Measurements from ENCODE around the gene C6orf47. TPM values are rescaled to one million over a fixed set of nuclear protein-coding genes. Genes with fewer than 3 reads are reported as not detected.

The C6orf47 gene
- polyA plus RNA-seq, 12 donors = 10.9 to 15.8 (median 12.5) TPM; not detected in 1

DNA sequence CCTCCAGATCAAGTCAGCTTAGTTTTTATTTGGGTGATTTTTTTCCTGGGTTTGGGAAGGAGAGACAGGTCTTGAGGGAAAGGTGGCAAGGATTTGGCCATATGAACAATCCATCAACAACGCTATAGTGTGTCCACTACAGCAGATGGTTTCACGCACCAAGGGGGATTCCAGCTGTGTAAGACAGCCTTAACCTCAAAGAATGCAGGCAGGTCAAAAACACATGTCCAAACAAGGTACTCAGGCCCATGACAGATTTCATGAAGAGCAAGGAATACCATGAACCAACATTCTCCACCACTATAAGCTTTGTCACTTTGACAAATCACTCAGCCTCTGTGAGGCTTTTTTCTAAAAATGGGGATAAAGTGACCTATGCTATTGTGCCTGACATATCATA is 43.6 kb downstream of the C6orf47 start:
- DNase-seq = no peak

DNA sequence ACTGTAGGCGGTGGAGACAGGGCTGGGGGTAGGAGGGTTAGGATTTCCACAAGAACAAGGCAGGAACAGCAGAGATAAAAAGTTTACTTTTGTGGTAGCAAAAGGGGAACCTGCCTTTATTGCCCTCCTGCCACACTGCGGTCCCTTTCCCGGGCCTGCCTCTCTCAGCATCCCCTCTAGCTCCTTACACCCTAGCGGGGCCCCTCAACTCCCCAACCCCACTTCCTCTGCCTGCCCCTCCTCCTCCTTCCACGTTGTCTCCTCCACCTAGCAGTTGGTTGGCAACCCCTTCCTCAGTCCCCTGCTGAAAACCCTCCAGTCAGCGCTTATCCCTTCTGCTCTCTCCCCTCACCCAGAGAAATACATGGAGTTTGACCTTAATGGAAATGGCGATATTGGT is 44.8 kb downstream of the C6orf47 start:
- no peak for DNase-seq

DNA sequence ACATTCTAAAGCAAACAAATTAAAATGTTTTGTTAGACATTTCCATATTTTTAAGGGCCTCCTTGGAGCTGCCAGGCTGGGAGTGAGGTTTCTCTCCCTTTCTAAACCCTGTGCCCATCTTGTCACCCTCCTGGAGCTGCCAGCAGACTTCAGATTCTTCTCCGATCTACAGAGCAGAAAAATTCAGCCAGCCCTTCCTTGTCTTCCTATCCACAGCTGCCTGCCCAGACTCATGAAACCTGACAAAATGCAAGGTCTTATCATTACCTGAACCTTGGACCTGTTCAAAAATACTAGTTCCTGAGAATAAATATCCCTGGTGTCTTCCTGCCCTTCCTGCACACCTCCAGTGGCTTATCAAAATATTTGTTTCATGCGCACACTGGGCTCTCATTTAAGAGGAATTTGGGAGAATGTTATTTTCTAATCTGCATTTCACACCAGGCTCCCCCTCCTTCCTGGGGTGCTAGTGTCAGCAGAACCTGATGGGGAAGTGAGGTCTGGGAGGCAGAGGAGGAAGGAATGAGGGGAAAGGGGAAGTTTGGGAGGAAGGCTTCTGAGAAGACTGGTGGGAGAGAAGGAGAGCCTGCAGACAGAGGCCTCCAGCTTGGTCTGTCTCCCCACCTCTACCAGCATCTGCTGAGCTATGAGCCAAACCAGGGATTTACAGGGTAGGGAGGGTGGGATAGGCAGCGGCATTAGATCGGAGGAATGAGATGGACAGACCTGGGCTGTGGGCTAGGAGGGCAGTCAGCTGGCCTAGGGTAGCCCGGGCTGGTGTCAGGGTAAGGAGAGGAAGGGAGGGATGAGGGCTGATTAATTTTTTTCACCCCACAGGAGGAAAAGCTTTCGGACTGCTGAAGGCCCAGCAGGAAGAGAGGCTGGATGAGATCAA is 45.6 kb downstream of the C6orf47 start, which contains the start of gene AIF1:
Gene AIF1 (plus strand): TSS at position 551 of the 895 bp plus-strand sequence. CDS start 96 bp downstream, at position 647.
- DNase-seq = no peak

DNA sequence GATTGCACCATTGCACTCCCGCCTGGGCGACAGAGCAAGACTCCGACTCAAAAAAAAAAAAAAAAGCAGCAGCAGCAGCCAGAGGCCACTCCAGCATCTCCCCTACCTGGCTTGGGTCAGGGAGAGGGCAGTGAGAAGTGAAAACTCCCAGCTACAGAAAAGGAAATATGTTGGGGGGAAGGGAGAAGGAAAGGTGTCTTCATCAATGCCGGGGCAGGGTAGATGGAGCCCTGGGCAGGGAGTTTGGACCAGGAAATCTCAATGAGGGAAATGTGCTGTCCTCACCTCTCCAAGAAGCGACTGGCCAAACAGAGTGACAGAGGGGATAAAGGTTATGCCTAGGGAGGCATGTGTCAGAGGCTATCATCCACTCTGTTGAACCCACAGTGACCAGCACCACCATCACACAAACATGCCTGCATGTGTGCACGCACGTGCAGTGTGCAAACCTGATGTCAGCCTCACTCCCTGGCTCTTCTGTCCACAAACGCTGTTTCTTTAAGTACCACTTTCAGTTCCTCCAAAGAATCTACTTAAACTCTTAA is 46.4 kb downstream of the C6orf47 start:
- DNase-seq = no peak

DNA sequence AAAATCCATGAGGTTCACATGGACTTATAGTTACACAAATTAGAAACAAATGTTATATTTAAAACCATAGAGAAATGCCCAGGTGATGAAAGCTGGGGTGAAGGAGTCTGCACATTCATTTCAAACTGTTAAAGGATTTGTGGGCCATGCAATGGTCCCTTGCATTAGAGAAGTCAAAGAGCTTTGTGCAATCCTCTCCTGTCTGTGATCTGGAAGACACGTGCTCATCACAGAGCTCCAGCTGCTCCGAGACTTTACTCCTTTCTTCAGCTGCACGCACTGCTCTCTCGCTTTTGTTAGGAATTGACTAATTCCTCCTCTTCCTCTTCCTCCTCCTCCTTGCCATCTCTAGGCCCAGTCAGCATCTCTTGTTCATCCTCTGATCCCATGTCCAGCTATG is 49.6 kb downstream of the C6orf47 start:
- no peak for DNase-seq

DNA sequence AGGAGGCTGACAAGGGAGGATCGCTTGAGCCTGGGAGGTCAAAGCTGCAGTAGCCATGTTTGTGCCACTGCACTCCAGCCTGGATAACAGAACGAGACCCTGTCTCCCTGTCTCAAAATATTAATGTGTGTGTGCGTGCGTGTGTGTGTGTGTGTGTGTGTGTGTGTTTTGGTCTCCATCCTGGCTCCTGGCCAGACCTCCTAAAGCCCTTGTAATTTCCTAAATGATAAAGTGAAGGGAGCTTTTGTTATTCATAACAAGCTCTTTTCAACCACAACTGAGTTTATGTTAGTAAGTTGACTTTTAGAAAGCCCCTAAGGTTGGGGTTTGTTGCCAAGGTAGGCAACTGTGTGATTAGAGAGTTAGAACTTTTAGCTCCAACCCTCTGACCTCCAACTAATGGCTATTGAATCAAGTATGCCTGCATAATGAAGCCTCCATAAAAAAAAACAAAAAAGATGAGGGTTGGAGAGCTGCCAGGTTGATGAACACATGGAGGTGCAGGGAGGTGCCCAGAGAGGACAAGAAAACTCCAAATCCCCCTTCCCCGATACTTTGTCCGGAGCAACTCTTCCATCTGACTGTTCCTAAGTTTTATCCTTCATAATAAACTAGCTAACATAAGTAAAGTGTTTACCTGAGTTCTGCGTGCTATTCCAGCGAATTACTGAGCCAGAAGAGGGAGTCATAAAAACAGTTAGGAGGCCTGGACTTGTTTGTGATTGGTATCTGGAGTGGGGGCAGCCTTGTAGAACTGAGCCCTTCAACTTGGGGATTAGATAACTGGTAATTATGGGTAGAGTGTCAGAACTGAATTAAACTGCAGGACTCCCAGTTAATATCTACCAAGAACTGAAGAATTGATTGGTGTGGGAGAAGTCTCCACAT is 50.8 kb downstream of the C6orf47 start:
- no peak for DNase-seq

Other genes with a start within 250 kb of the C6orf47 start
- gene MICB, start 162.6 kb downstream of the C6orf47 start, polyA plus RNA-seq (ENCODE audit: insufficient read length in 12 of 12) = 1 to 10 TPM in 2 of 12 donors, under 1 TPM in 8, not detected in 2; 0.37 to 1.9 (median 0.78) TPM
- not detected for gene MCCD1, start 131.8 kb downstream of the C6orf47 start, polyA plus RNA-seq (ENCODE audit: insufficient read length in 12 of 12)
- gene DDX39B, start 118.8 kb downstream of the C6orf47 start, polyA plus RNA-seq (ENCODE audit: insufficient read length in 12 of 12) = 100 to 1,000 TPM in 11 of 12 donors, not detected in 1; 312 to 457 (median 352) TPM
- 1 to 10 TPM in 10 of 12 donors, not detected in 2; 3.3 to 6.6 (median 4.1) TPM for gene ATP6V1G2, start 114.2 kb downstream of the C6orf47 start, polyA plus RNA-seq (ENCODE audit: insufficient read length in 12 of 12)
- 10 to 100 TPM in 11 of 12 donors, not detected in 1; 11.4 to 23.7 (median 14.1) TPM for gene NFKBIL1, start 113.2 kb downstream of the C6orf47 start, polyA plus RNA-seq (ENCODE audit: insufficient read length in 12 of 12)
- gene LTA, start 88.5 kb downstream of the C6orf47 start, polyA plus RNA-seq (ENCODE audit: insufficient read length in 12 of 12) = 1 to 10 TPM in 1 of 12 donors, under 1 TPM in 5, not detected in 6; 0.13 to 2.6 (median 0.33) TPM
- gene TNF, start 85.2 kb downstream of the C6orf47 start, polyA plus RNA-seq (ENCODE audit: insufficient read length in 12 of 12) = 1 to 10 TPM in 1 of 12 donors, under 1 TPM in 8, not detected in 3; 0.11 to 1.5 (median 0.33) TPM
- gene LTB, start 78.4 kb downstream of the C6orf47 start, polyA plus RNA-seq (ENCODE audit: insufficient read length in 12 of 12) = 10 to 100 TPM in 1 of 12 donors, 1 to 10 TPM in 7, under 1 TPM in 2, not detected in 2; 0.57 to 23.4 (median 1.3) TPM
- gene LST1, start 74.5 kb downstream of the C6orf47 start, polyA plus RNA-seq (ENCODE audit: insufficient read length in 12 of 12) = 10 to 100 TPM in 2 of 12 donors, 1 to 10 TPM in 8, not detected in 2; 3.9 to 24.6 (median 5.9) TPM
- gene NCR3, start 67.8 kb downstream of the C6orf47 start, polyA plus RNA-seq (ENCODE audit: insufficient read length in 12 of 12) = under 1 TPM in 6 of 12 donors, not detected in 6; 0.22 to 0.63 (median 0.25) TPM
- gene AIF1, start 45.5 kb downstream of the C6orf47 start, polyA plus RNA-seq (ENCODE audit: insufficient read length in 12 of 12) = 10 to 100 TPM in 11 of 12 donors, not detected in 1; 12.8 to 39.9 (median 18.8) TPM
- 100 to 1,000 TPM; 104 to 352 (median 123) TPM for gene PRRC2A, start 40.1 kb downstream of the C6orf47 start, polyA plus RNA-seq (ENCODE audit: insufficient read length in 12 of 12)
- gene BAG6, start 8.1 kb downstream of the C6orf47 start, polyA plus RNA-seq (ENCODE audit: insufficient read length in 12 of 12) = 100 to 1,000 TPM in 11 of 12 donors, not detected in 1; 153 to 248 (median 195) TPM
- gene APOM, start 4.9 kb downstream of the C6orf47 start, polyA plus RNA-seq (ENCODE audit: insufficient read length in 12 of 12) = 1 to 10 TPM in 10 of 12 donors, not detected in 2; 3.4 to 9.7 (median 4.8) TPM
- gene GPANK1, start 4.2 kb upstream of the C6orf47 start, polyA plus RNA-seq (ENCODE audit: insufficient read length in 12 of 12) = 10 to 100 TPM in 11 of 12 donors, not detected in 1; 12.1 to 25.8 (median 13.5) TPM
- gene CSNK2B, start 5.3 kb upstream of the C6orf47 start, polyA plus RNA-seq (ENCODE audit: insufficient read length in 12 of 12) = 100 to 1,000 TPM in 11 of 12 donors, not detected in 1; 121 to 202 (median 144) TPM
- 10 to 100 TPM in 9 of 12 donors, 1 to 10 TPM in 2, not detected in 1; 6.1 to 27.9 (median 14.2) TPM for gene LY6G5B, start 9.2 kb upstream of the C6orf47 start, polyA plus RNA-seq (ENCODE audit: insufficient read length in 12 of 12)
- 1 to 10 TPM in 10 of 12 donors, not detected in 2; 1.2 to 6.4 (median 3.2) TPM for gene LY6G5C, start 20.3 kb upstream of the C6orf47 start, polyA plus RNA-seq (ENCODE audit: insufficient read length in 12 of 12)
- gene ABHD16A, start 42.5 kb upstream of the C6orf47 start, polyA plus RNA-seq (ENCODE audit: insufficient read length in 12 of 12) = 10 to 100 TPM in 11 of 12 donors, not detected in 1; 35.4 to 54.1 (median 43.1) TPM
- gene LY6G6F, start 46.1 kb upstream of the C6orf47 start, polyA plus RNA-seq (ENCODE audit: insufficient read length in 12 of 12) = under 1 TPM in 1 of 12 donors, not detected in 11; 0.27 TPM
- gene LY6G6D, start 54.6 kb upstream of the C6orf47 start, polyA plus RNA-seq (ENCODE audit: insufficient read length in 12 of 12) = 1 to 10 TPM in 1 of 12 donors, under 1 TPM in 5, not detected in 6; 0.50 to 1.1 (median 0.75) TPM
- gene LY6G6C, start 61.0 kb upstream of the C6orf47 start, polyA plus RNA-seq (ENCODE audit: insufficient read length in 12 of 12) = 1 to 10 TPM in 3 of 12 donors, under 1 TPM in 4, not detected in 5; 0.28 to 6.6 (median 0.63) TPM
- gene MPIG6B, start 62.6 kb upstream of the C6orf47 start, polyA plus RNA-seq (ENCODE audit: insufficient read length in 12 of 12) = 1 to 10 TPM in 2 of 12 donors, under 1 TPM in 8, not detected in 2; 0.49 to 1.7 (median 0.63) TPM
- 100 to 1,000 TPM in 8 of 12 donors, 10 to 100 TPM in 3, not detected in 1; 89.7 to 152 (median 108) TPM for gene DDAH2, start 68.5 kb upstream of the C6orf47 start, polyA plus RNA-seq (ENCODE audit: insufficient read length in 12 of 12)
- gene CLIC1, start 75.8 kb upstream of the C6orf47 start, polyA plus RNA-seq (ENCODE audit: insufficient read length in 12 of 12) = 100 to 1,000 TPM in 11 of 12 donors, not detected in 1; 100 to 194 (median 129) TPM
- 10 to 100 TPM in 6 of 12 donors, 1 to 10 TPM in 5, not detected in 1; 7.4 to 32.2 (median 13.8) TPM for gene MSH5, start 79.2 kb upstream of the C6orf47 start, polyA plus RNA-seq (ENCODE audit: insufficient read length in 12 of 12)
- gene SAPCD1, start 101.9 kb upstream of the C6orf47 start, polyA plus RNA-seq (ENCODE audit: insufficient read length in 12 of 12) = 10 to 100 TPM in 1 of 12 donors, 1 to 10 TPM in 9, not detected in 2; 1.6 to 10.7 (median 2.4) TPM
- 1 to 10 TPM in 10 of 12 donors, not detected in 2; 1.1 to 4.1 (median 2.1) TPM for gene VWA7, start 116.5 kb upstream of the C6orf47 start, polyA plus RNA-seq (ENCODE audit: insufficient read length in 12 of 12)
- gene VARS1, start 135.0 kb upstream of the C6orf47 start, polyA plus RNA-seq (ENCODE audit: insufficient read length in 12 of 12) = 10 to 100 TPM in 11 of 12 donors, not detected in 1; 38.6 to 60.8 (median 45.0) TPM
- 10 to 100 TPM in 11 of 12 donors, not detected in 1; 47.5 to 67.9 (median 58.6) TPM for gene LSM2, start 146.2 kb upstream of the C6orf47 start, polyA plus RNA-seq (ENCODE audit: insufficient read length in 12 of 12)
- gene HSPA1L, start 154.5 kb upstream of the C6orf47 start, polyA plus RNA-seq (ENCODE audit: insufficient read length in 12 of 12) = 1 to 10 TPM in 10 of 12 donors, not detected in 2; 3.6 to 5.5 (median 4.5) TPM
- 100 to 1,000 TPM in 1 of 12 donors, 10 to 100 TPM in 10, not detected in 1; 47.4 to 110 (median 62.3) TPM for gene HSPA1A, start 154.8 kb upstream of the C6orf47 start, polyA plus RNA-seq (ENCODE audit: insufficient read length in 12 of 12)
- gene HSPA1B, start 167.0 kb upstream of the C6orf47 start, polyA plus RNA-seq (ENCODE audit: insufficient read length in 12 of 12) = 1,000 to 10,000 TPM in 1 of 12 donors, 100 to 1,000 TPM in 2, 10 to 100 TPM in 9; 28.3 to 1,034 (median 49.7) TPM
- gene NEU1, start 202.0 kb upstream of the C6orf47 start, polyA plus RNA-seq (ENCODE audit: insufficient read length in 12 of 12) = 10 to 100 TPM in 11 of 12 donors, not detected in 1; 14.6 to 32.7 (median 16.0) TPM
- 10 to 100 TPM in 1 of 12 donors, under 1 TPM in 9, not detected in 2; 0.09 to 25.0 (median 0.23) TPM for gene SLC44A4, start 218.2 kb upstream of the C6orf47 start, polyA plus RNA-seq (ENCODE audit: insufficient read length in 12 of 12)
- 10 to 100 TPM in 11 of 12 donors, not detected in 1; 26.0 to 62.8 (median 31.4) TPM for gene EHMT2, start 236.9 kb upstream of the C6orf47 start, polyA plus RNA-seq (ENCODE audit: insufficient read length in 12 of 12)
- 10 to 100 TPM in 5 of 12 donors, 1 to 10 TPM in 6, not detected in 1; 7.5 to 17.3 (median 9.7) TPM for gene ZBTB12, start 241.3 kb upstream of the C6orf47 start, polyA plus RNA-seq (ENCODE audit: insufficient read length in 12 of 12)

Data from muscle of arm (tissue), 12 donors.